ENCODE results near the gene XPR1.
"Not testable (repeated sequence)": the region's sequence is repeated elsewhere in the genome, so short reads cannot be mapped to it uniquely, and the experiment has no call there.

The XPR1 gene

DNA sequence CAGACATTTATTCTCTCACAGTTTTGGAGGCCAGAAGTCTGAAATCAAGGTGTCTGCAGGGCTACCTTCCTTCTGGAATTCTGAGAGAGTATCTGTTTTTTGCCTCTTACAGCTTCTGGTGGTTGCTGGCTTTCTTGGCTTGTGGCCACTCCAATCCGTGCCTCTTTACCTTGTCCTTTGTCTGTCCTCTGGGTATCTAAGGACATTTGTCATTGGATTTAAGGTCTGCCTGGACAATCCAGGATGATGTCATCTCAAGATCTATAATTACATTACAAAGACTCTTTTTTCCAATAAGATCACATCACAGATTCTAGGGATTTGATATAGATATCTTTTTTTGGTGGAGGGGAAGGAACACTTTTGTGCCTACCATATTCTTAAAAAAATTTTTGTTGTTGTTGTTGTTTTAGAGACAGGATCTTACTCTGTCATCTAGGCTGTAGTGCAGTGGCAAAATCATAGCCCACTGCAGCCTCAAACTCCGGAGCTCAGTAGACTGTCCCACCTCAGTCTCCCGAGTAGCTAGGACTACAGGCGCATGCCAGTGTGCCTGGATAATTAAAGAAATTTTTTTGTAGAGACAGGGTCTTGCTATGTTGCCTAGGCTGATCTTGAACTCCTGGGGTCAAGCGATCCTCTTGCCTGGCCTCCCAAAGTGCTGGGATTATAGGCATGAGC, 61.9 kb downstream of the XPR1 start:
- Histone ChIP-seq H3K4me1 (no peaks in the 10 kb centered on the region), H3K9ac (no peak overlapping the region), H3K4me3 (ENCODE audit: low read depth, low read length) (no peak overlapping the region), H3K79me2 (peaks cover 4% of the 10 kb centered on the region), H3K4me2 (ENCODE audit: low read length) (no peak overlapping the region), H2AFZ (no peak overlapping the region), H3K36me3 (ENCODE audit: control insufficient read depth, insufficient read depth, low read length) (no peaks in the 10 kb centered on the region), H3K9me3 (ENCODE audit: control insufficient read depth, low read length) (peaks cover 4% of the 10 kb centered on the region), H3K27ac (no peak overlapping the region), H3K27me3 (ENCODE audit: control insufficient read depth, insufficient read depth, low read length) (no peaks in the 10 kb centered on the region)
- TF ChIP-seq, protein P1, sequence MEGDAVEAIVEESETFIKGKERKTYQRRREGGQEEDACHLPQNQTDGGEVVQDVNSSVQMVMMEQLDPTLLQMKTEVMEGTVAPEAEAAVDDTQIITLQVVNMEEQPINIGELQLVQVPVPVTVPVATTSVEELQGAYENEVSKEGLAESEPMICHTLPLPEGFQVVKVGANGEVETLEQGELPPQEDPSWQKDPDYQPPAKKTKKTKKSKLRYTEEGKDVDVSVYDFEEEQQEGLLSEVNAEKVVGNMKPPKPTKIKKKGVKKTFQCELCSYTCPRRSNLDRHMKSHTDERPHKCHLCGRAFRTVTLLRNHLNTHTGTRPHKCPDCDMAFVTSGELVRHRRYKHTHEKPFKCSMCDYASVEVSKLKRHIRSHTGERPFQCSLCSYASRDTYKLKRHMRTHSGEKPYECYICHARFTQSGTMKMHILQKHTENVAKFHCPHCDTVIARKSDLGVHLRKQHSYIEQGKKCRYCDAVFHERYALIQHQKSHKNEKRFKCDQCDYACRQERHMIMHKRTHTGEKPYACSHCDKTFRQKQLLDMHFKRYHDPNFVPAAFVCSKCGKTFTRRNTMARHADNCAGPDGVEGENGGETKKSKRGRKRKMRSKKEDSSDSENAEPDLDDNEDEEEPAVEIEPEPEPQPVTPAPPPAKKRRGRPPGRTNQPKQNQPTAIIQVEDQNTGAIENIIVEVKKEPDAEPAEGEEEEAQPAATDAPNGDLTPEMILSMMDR (IDR thresholded peaks at IDR 0.05) = no peak

DNA sequence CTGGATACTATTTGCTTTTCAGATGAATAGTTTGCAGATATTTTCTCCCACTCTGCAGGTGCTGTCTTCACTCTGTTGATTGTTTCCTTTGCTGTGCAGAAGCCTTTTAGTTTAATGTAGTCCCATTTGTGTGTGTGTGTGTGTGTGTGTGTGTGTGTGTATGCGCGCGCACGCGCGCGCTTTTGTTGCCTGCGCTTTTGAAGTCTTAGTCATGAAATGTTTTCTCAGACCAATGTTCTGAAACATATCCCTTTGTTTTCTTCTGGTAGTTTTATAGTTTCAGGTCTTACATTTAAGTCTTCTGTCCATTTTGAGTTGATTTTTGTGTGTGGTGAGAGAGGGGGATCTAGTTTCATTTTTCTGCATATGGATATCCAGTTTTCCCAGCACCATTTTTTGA, 63.5 kb downstream of the XPR1 start:
- peaks cover 4% of the 10 kb centered on the region for H3K9me3 ChIP-seq (ENCODE audit: control insufficient read depth, low read length)
- H3K4me2 ChIP-seq (ENCODE audit: low read length) = no peak overlapping the region
- H3K9ac ChIP-seq = no peak overlapping the region
- H3K4me3 ChIP-seq (ENCODE audit: low read depth, low read length) = no peak overlapping the region
- TF ChIP-seq, protein P1 (IDR thresholded peaks at IDR 0.05) = no peak
- no peaks in the 10 kb centered on the region for H3K36me3 ChIP-seq (ENCODE audit: control insufficient read depth, insufficient read depth, low read length)
- no peaks in the 10 kb centered on the region for H3K4me1 ChIP-seq
- H3K27ac ChIP-seq = no peak overlapping the region
- H2AFZ ChIP-seq = no peak overlapping the region
- H3K27me3 ChIP-seq (ENCODE audit: control insufficient read depth, insufficient read depth, low read length) = no peaks in the 10 kb centered on the region
- H3K79me2 ChIP-seq = peaks cover 4% of the 10 kb centered on the region

DNA sequence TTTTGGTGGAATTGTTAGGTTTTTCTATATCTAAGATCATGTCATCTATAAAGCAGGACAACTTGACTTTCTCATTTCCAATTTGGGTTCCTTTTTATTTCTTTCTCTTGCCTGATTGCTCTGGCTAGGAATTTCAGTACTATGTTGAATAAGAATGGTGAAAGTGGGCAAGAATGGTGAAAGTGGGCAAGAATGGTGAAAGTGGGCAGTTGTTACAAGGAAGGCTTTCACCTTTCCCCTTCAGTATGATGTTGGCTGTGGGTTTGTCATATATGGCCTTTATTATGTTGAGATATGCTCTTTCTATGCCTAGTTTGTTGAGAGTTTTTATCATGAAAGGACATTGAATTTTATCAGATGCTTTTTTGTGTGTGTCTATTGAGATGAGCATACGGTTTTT, 64.5 kb downstream of the XPR1 start:
- H3K27me3 ChIP-seq (ENCODE audit: control insufficient read depth, insufficient read depth, low read length) = no peaks in the 10 kb centered on the region
- no peak overlapping the region for H3K4me2 ChIP-seq (ENCODE audit: low read length)
- no peak overlapping the region for H2AFZ ChIP-seq
- TF ChIP-seq, protein P1 (IDR thresholded peaks at IDR 0.05) = no peak
- no peak overlapping the region for H3K27ac ChIP-seq
- H3K36me3 ChIP-seq (ENCODE audit: control insufficient read depth, insufficient read depth, low read length) = no peaks in the 10 kb centered on the region
- H3K4me1 ChIP-seq = no peaks in the 10 kb centered on the region
- H3K9me3 ChIP-seq (ENCODE audit: control insufficient read depth, low read length) = peaks cover 4% of the 10 kb centered on the region
- H3K9ac ChIP-seq = no peak overlapping the region
- H3K79me2 ChIP-seq = peaks cover 4% of the 10 kb centered on the region
- no peak overlapping the region for H3K4me3 ChIP-seq (ENCODE audit: low read depth, low read length)

DNA sequence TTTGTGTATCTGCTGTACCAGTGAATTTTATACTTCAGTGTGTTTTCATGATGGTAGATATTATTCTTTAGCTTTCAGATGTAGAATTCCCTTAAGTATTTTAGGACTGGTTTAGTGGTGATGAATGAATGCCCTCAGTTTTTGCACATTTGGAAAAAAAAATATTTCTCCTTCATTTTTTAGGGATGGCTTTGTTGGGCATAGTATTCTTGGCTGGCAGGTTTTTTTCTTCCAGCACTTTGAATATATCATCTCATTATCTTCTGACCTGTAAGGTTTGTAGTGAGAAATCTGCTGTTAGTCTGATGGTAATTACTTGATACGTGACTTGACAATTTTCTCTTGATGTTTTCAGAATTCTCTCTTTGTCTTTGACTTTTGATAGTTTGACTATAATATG, 66.8 kb downstream of the XPR1 start:
- Histone ChIP-seq H3K9me3 (ENCODE audit: control insufficient read depth, low read length) (peaks cover 4% of the 10 kb centered on the region), H3K36me3 (ENCODE audit: control insufficient read depth, insufficient read depth, low read length) (no peaks in the 10 kb centered on the region), H3K4me2 (ENCODE audit: low read length) (no peak overlapping the region), H3K27me3 (ENCODE audit: control insufficient read depth, insufficient read depth, low read length) (no peaks in the 10 kb centered on the region), H3K9ac (no peak overlapping the region), H3K4me3 (ENCODE audit: low read depth, low read length) (no peak overlapping the region), H2AFZ (no peak overlapping the region), H3K27ac (no peak overlapping the region), H3K79me2 (peaks cover 4% of the 10 kb centered on the region), H3K4me1 (no peaks in the 10 kb centered on the region)
- TF ChIP-seq, protein P1 (IDR thresholded peaks at IDR 0.05) = no peak

DNA sequence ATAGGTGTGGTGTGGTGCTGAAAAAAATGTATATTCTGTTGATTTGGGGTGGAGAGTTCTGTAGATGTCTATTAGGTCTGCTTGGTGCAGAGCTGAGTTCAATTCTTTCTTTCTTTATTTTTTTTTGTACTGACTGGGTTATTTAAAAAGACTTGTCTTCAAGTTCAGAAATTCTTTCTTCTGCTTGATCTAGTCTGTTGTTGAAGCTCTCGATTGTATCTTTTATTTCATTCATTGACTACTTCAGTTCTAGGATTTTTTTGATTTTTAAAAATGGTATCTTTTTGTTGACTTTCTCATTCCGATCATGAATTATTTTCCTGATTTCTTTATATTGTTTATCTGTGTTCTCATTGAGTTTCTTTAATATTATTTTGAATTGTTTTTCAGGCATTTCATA, 70.6 kb downstream of the XPR1 start:
- H3K36me3 ChIP-seq (ENCODE audit: control insufficient read depth, insufficient read depth, low read length); H3K4me1 ChIP-seq; H3K4me3 ChIP-seq (ENCODE audit: low read depth, low read length); H3K27me3 ChIP-seq (ENCODE audit: control insufficient read depth, insufficient read depth, low read length); H3K79me2 ChIP-seq; H3K9ac ChIP-seq; H2AFZ ChIP-seq; H3K9me3 ChIP-seq (ENCODE audit: control insufficient read depth, low read length); H3K4me2 ChIP-seq (ENCODE audit: low read length); H3K27ac ChIP-seq: not testable (repeated sequence)

DNA sequence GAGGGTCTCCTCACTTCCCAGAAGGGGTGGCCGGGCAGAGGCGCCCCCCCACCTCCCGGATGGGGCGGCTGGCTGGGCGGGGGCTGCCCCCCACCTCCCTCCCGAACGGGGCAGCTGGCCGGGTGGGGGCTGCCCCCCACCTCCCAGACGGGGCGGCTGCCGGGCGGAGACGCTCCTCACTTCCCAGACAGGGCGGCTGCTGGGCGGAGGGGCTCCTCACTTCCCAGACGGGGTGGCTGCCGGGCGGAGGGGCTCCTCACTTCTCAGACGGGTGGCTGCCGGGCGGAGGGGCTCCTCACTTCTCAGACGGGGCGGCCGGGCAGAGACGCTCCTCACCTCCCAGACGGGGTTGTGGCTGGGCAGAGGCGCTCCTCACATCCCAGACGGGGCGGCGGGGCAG, 78.9 kb downstream of the XPR1 start:
- H3K4me3 ChIP-seq (ENCODE audit: low read depth, low read length); H3K27me3 ChIP-seq (ENCODE audit: control insufficient read depth, insufficient read depth, low read length); H3K36me3 ChIP-seq (ENCODE audit: control insufficient read depth, insufficient read depth, low read length); H3K9ac ChIP-seq; H3K4me2 ChIP-seq (ENCODE audit: low read length); H2AFZ ChIP-seq; H3K27ac ChIP-seq; H3K79me2 ChIP-seq; H3K9me3 ChIP-seq (ENCODE audit: control insufficient read depth, low read length); H3K4me1 ChIP-seq: not testable (repeated sequence)

DNA sequence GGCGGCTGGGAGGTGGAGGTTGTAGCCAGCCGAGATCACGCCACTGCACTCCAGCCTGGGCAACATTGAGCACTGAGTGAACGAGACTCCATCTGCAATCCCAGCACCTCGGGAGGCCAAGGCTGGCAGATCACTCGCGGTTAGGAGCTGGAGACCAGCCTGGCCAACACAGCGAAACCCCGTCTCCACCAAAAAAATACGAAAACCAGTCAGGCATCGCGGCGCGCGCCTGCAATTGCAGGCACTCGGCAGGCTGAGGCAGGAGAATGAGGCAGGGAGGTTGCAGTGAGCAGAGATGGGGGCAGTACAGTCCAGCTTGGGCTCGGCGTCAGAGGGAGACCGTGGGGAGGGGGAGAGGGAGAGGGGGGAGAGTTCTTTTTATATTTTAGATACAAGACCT, 79.4 kb downstream of the XPR1 start:
- not testable (repeated sequence) for H3K9ac ChIP-seq; H3K4me1 ChIP-seq; H3K36me3 ChIP-seq (ENCODE audit: control insufficient read depth, insufficient read depth, low read length); H3K4me3 ChIP-seq (ENCODE audit: low read depth, low read length); H3K4me2 ChIP-seq (ENCODE audit: low read length); H3K27me3 ChIP-seq (ENCODE audit: control insufficient read depth, insufficient read depth, low read length); H3K79me2 ChIP-seq; H3K27ac ChIP-seq; H3K9me3 ChIP-seq (ENCODE audit: control insufficient read depth, low read length); H2AFZ ChIP-seq
